CD4-positive, alpha-beta memory T cell (primary cell): ENCODE results near the gene PLA2G12A. TPM values are rescaled to one million over a fixed set of nuclear protein-coding genes. Genes with fewer than 3 reads are reported as not detected.

Source experiments
- CTCF ChIA-PET: fragments of 350-600 bp; sonication (Branson Sonifier 250); formaldehyde crosslinking; loops from one replicate; lab custom pipeline; 2021; ENCODE audit warnings: inconsistent platforms; ENCODE audit not compliant: partially characterized antibody; lab: Charles Lee
- POLR2A ChIA-PET: fragments of 350-600 bp; sonication (Branson Sonifier 250); formaldehyde crosslinking; loops from one replicate; lab custom pipeline; 2021; ENCODE audit not compliant: partially characterized antibody; lab: Charles Lee
- DNase-seq, 5 donors: peaks; one replicate each; pipeline versions ENCODE4 v3.0.0 to v3.0.0-alpha.2; 2020 to 2022; ENCODE audit warnings: mixed read lengths in 1 of 5
- H3K27ac ChIP-seq: one replicate; pipeline ENCODE4 v1.7.0; 2013; ENCODE audit warnings: low read depth, low read length
- H3K27me3 ChIP-seq: 2 replicates; pipeline ENCODE4 v1.7.0; 2013; ENCODE audit warnings: mild to moderate bottlenecking, low read length, moderate library complexity; ENCODE audit not compliant: insufficient read depth
- H3K36me3 ChIP-seq: 2 replicates; pipeline ENCODE4 v1.7.0; 2013; ENCODE audit warnings: mild to moderate bottlenecking, low read length, moderate library complexity; ENCODE audit not compliant: insufficient read depth
- H3K4me1 ChIP-seq: 2 replicates; pipeline ENCODE4 v1.7.0; 2013; ENCODE audit warnings: mild to moderate bottlenecking, low read length, moderate library complexity; ENCODE audit not compliant: insufficient read depth
- H3K4me3 ChIP-seq, 2 donors: one replicate each; pipeline ENCODE4 v1.7.0; 2013; ENCODE audit warnings: low read length in 2 of 2, mild to moderate bottlenecking in 1 of 2
- H3K9me3 ChIP-seq, 2 donors: one replicate each; pipeline ENCODE4 v1.7.0; 2013; ENCODE audit warnings: low read length in 2 of 2, control low read depth in 1 of 2; ENCODE audit not compliant: control insufficient read depth in 1 of 2
- H3K27ac Mint-ChIP-seq, 7 donors: one replicate each; pipeline ENCODE4 v1.8.0; 2020 to 2021; ENCODE audit warnings: mixed read lengths in 7 of 7, mild to moderate bottlenecking in 6 of 7, inconsistent platforms in 3 of 7, moderate library complexity in 3 of 7
- H3K27me3 Mint-ChIP-seq, 2 donors: one replicate each; pipeline ENCODE4 v1.8.0; 2020 to 2021; ENCODE audit warnings: mixed read lengths in 2 of 2
- H3K36me3 Mint-ChIP-seq, 2 donors: one replicate each; pipeline ENCODE4 v1.8.0; 2020 to 2021; ENCODE audit warnings: mixed read lengths in 2 of 2, inconsistent platforms in 1 of 2, mild to moderate bottlenecking in 1 of 2
- H3K4me1 Mint-ChIP-seq, 4 donors: one replicate each; pipeline ENCODE4 v1.8.0; 2020 to 2021; ENCODE audit warnings: mixed read lengths in 4 of 4, mild to moderate bottlenecking in 1 of 4
- H3K4me3 Mint-ChIP-seq, 8 donors: one replicate each; pipeline ENCODE4 v1.8.0; 2020 to 2021; ENCODE audit warnings: mixed read lengths in 8 of 8, mild to moderate bottlenecking in 7 of 8, moderate library complexity in 6 of 8, inconsistent platforms in 3 of 8
- H3K9me3 Mint-ChIP-seq, 8 donors: one replicate each; pipeline ENCODE4 v1.8.0; 2020 to 2021; ENCODE audit warnings: mixed read lengths in 8 of 8, mild to moderate bottlenecking in 5 of 8, inconsistent platforms in 3 of 8, moderate library complexity in 1 of 8
- intact Hi-C: fragments of 100-400 bp; cut with micrococcal nuclease; formaldehyde crosslinking; loops from one replicate; pipeline ENCODE4 v1.15.1; 2023
- polyA plus RNA-seq, 2 donors: library from polyadenylated mRNA; unstranded; fragments of 300-500 nt; fragmentation: Illumina TruSeq; gene quantifications; one replicate each; pipeline ENCODE4 v1.2.3, GENCODE V29; 2021
- total RNA-seq, 2 experiments: library from RNA; stranded (reverse); gene quantifications; one replicate each; pipeline ENCODE4 v1.2.3, GENCODE V29; 2021

The PLA2G12A gene
- total and polyA plus RNA-seq, 4 experiments from 2014 or later, result 15.7 to 64.8 (median 25.6) TPM

GRCh38 chr4:109752525-109752924 is 22.7 kb upstream of the PLA2G12A start:
- no peaks in the 10 kb centered on the region for H3K9me3 Mint-ChIP-seq
- H3K36me3 Mint-ChIP-seq, result no peaks in the 10 kb centered on the region
- DNase-seq, result no peak
- peak overlapping the region in 1 of 8 donors; percentile 31 for H3K4me3 Mint-ChIP-seq
- no peak overlapping the region for H3K27ac ChIP-seq
- H3K4me3 ChIP-seq, result no peak overlapping the region
- peaks cover 3 to 9% of the 10 kb centered on the region in 2 donors for H3K27me3 Mint-ChIP-seq
- H3K27ac Mint-ChIP-seq, result peak overlapping the region in 1 of 7 donors; percentile 17
- H3K4me1 ChIP-seq, result no peaks in the 10 kb centered on the region
- no peaks in the 10 kb centered on the region for H3K36me3 ChIP-seq
- H3K4me1 Mint-ChIP-seq, result no peaks in the 10 kb centered on the region
- intact Hi-C loops, result no loop called here
- H3K27me3 ChIP-seq, result no peaks in the 10 kb centered on the region
- ChIA-PET POLR2A (interaction anchor here (1.1 kb wide), 1 partner anchor 22 kb away, joined by 4 read pairs; no protein-coding TSS in a partner anchor), CTCF (interaction anchor here (1.3 to 1.7 kb wide), 2 partner anchors 9 to 319 kb away, joined by 3 read pairs; partner anchors contain the start of gene SEC24B)
- H3K9me3 ChIP-seq, result no peaks in the 10 kb centered on the region

- intact Hi-C loops, result no loop called here
- H3K27me3 Mint-ChIP-seq, result peaks cover 3 to 9% of the 10 kb centered on the region in 2 donors
- no peaks in the 10 kb centered on the region for H3K36me3 Mint-ChIP-seq
- Histone ChIP-seq H3K9me3 (no peaks in the 10 kb centered on the region), H3K4me1 (no peaks in the 10 kb centered on the region), H3K4me3 (no peak overlapping the region), H3K36me3 (no peaks in the 10 kb centered on the region), H3K27ac (no peak overlapping the region), H3K27me3 (no peaks in the 10 kb centered on the region)
- no peak for DNase-seq
- H3K9me3 Mint-ChIP-seq, result no peaks in the 10 kb centered on the region
- CTCF ChIA-PET, result interaction anchor here (1.3 to 1.7 kb wide), 2 partner anchors 9 to 319 kb away, joined by 3 read pairs; partner anchors contain the start of gene SEC24B
- H3K27ac Mint-ChIP-seq, result no peak overlapping the region
- POLR2A ChIA-PET, result interaction anchor here (1.1 kb wide), 1 partner anchor 21 kb away, joined by 4 read pairs; no protein-coding TSS in a partner anchor
- H3K4me1 Mint-ChIP-seq, result no peaks in the 10 kb centered on the region
- no peak overlapping the region for H3K4me3 Mint-ChIP-seq
These were observed 22.0 kb upstream of the PLA2G12A start for GRCh38 chr4:109751852-109752251.

GRCh38 chr4:109750652-109751244 is 20.9 kb upstream of the PLA2G12A start:
- Histone ChIP-seq H3K9me3 (no peaks in the 10 kb centered on the region), H3K27me3 (no peaks in the 10 kb centered on the region), H3K4me3 (no peak overlapping the region), H3K36me3 (no peaks in the 10 kb centered on the region), H3K4me1 (no peaks in the 10 kb centered on the region), H3K27ac (no peak overlapping the region)
- intact Hi-C loops, result no loop called here
- H3K9me3 Mint-ChIP-seq, result no peaks in the 10 kb centered on the region
- H3K27me3 Mint-ChIP-seq, result peaks cover 0 to 4% of the 10 kb centered on the region in 2 donors
- no peak for DNase-seq
- ChIA-PET POLR2A (no interaction called here), CTCF (interaction anchor here (1.7 kb wide), 1 partner anchor 317 kb away, joined by 3 read pairs; the partner anchor contains the start of gene SEC24B)
- H3K36me3 Mint-ChIP-seq, result no peaks in the 10 kb centered on the region
- no peaks in the 10 kb centered on the region for H3K4me1 Mint-ChIP-seq
- H3K4me3 Mint-ChIP-seq, result no peak overlapping the region
- H3K27ac Mint-ChIP-seq, result no peak overlapping the region

GRCh38 chr4:109749388-109750082 is 19.7 kb upstream of the PLA2G12A start:
- H3K36me3 ChIP-seq, result no peaks in the 10 kb centered on the region
- intact Hi-C loops, result no loop called here
- H3K9me3 Mint-ChIP-seq, result no peaks in the 10 kb centered on the region
- no peak overlapping the region for H3K4me3 Mint-ChIP-seq
- no peak overlapping the region for H3K4me3 ChIP-seq
- H3K9me3 ChIP-seq, result no peaks in the 10 kb centered on the region
- ChIA-PET POLR2A (no interaction called here), CTCF (no interaction called here)
- no peaks in the 10 kb centered on the region for H3K4me1 Mint-ChIP-seq
- DNase-seq, result no peak
- no peaks in the 10 kb centered on the region for H3K27me3 ChIP-seq
- no peak overlapping the region for H3K27ac Mint-ChIP-seq
- H3K27me3 Mint-ChIP-seq, result peaks cover 0 to 3% of the 10 kb centered on the region in 2 donors
- H3K36me3 Mint-ChIP-seq, result no peaks in the 10 kb centered on the region
- H3K4me1 ChIP-seq, result no peaks in the 10 kb centered on the region
- no peak overlapping the region for H3K27ac ChIP-seq

GRCh38 chr4:109748114-109748513 is 18.2 kb upstream of the PLA2G12A start:
- Histone ChIP-seq H3K9me3 (no peaks in the 10 kb centered on the region), H3K27me3 (no peaks in the 10 kb centered on the region), H3K4me3 (no peak overlapping the region), H3K27ac (no peak overlapping the region), H3K4me1 (no peaks in the 10 kb centered on the region), H3K36me3 (no peaks in the 10 kb centered on the region)
- Mint-ChIP-seq H3K9me3 (no peaks in the 10 kb centered on the region), H3K4me1 (no peaks in the 10 kb centered on the region), H3K27ac (no peak overlapping the region), H3K36me3 (no peaks in the 10 kb centered on the region), H3K4me3 (no peak overlapping the region), H3K27me3 (peaks cover 0 to 2% of the 10 kb centered on the region in 2 donors)
- ChIA-PET CTCF (no interaction called here), POLR2A (no interaction called here)
- intact Hi-C loops, result no loop called here
- DNase-seq, result no peak

DNA sequence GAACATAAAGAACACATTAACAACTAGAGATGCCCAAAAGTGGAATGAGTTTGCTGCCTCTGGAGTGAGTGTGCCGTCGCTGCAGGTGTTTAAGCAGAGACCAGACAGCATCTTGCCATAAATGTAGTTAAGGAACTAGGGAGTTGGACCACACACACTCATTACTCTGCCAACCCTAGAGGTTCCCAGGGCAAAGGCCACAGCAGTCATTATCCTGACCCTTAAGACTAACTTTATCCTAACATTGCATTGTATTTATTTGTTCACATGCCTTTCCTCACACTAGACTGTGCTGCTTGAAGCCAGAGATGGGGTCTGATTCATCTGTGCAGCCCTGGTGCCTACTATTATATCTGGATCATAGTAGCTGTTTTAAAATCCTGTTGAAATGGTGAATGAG is 16.9 kb upstream of the PLA2G12A start:
- ChIA-PET POLR2A (interaction anchor here (0.6 kb wide), 1 partner anchor 199 kb away, joined by 5 read pairs; no protein-coding TSS in a partner anchor), CTCF (no interaction called here)
- no peak for DNase-seq
- Histone ChIP-seq H3K9me3 (no peaks in the 10 kb centered on the region), H3K27ac (no peak overlapping the region), H3K36me3 (no peaks in the 10 kb centered on the region), H3K4me3 (no peak overlapping the region), H3K27me3 (no peaks in the 10 kb centered on the region), H3K4me1 (no peaks in the 10 kb centered on the region)
- no peaks in the 10 kb centered on the region for H3K4me1 Mint-ChIP-seq
- H3K9me3 Mint-ChIP-seq, result no peaks in the 10 kb centered on the region
- H3K36me3 Mint-ChIP-seq, result no peaks in the 10 kb centered on the region
- no peak overlapping the region for H3K4me3 Mint-ChIP-seq
- no peak overlapping the region for H3K27ac Mint-ChIP-seq
- H3K27me3 Mint-ChIP-seq, result no peaks in the 10 kb centered on the region
- intact Hi-C loops, result no loop called here

DNA sequence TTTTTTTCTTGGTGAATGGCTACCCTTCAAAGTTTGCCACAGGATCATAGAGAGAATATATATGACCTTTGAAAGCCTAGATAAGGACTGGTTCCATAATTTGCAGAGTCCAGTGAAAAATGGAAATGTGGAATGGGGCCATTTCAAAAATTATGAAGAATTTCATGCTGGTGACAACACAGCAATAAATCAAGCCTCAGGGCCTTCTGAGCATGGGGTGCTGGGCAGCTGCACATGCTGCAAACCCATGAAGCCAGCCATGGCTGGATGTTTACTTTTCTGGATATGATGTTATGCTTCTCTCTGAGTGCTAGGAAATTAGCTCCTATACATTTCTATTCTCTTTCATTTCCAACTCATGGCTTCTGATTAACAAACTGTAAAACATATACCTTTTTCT is 16.0 kb upstream of the PLA2G12A start:
- DNase-seq, result no peak
- H3K27ac Mint-ChIP-seq, result no peak overlapping the region
- POLR2A ChIA-PET, result interaction anchor here (0.6 kb wide), 1 partner anchor 198 kb away, joined by 5 read pairs; no protein-coding TSS in a partner anchor
- H3K27me3 Mint-ChIP-seq, result no peaks in the 10 kb centered on the region
- H3K4me3 Mint-ChIP-seq, result no peak overlapping the region
- Histone ChIP-seq H3K4me1 (no peaks in the 10 kb centered on the region), H3K27ac (no peak overlapping the region), H3K27me3 (no peaks in the 10 kb centered on the region), H3K9me3 (no peaks in the 10 kb centered on the region), H3K4me3 (no peak overlapping the region), H3K36me3 (no peaks in the 10 kb centered on the region)
- H3K36me3 Mint-ChIP-seq, result no peaks in the 10 kb centered on the region
- H3K9me3 Mint-ChIP-seq, result no peaks in the 10 kb centered on the region
- CTCF ChIA-PET, result no interaction called here
- H3K4me1 Mint-ChIP-seq, result no peaks in the 10 kb centered on the region
- intact Hi-C loops, result no loop called here
